Upper lobe of left lung (tissue), 4 donors: Measurements from ENCODE around the gene SAMD4A.

Experiments used
- CTCF ChIP-seq, 6 experiments: fragments of 450-650 bp in 4 of 6; fragments of 200-600 bp in 2 of 6; sonication (generic) in 2 of 6; IDR thresholded peaks; one replicate each; pipeline ENCODE4 v1.5.1; 2016 to 2019; ENCODE audit warnings: antibody characterized with exemption in 6 of 6
- EP300 ChIP-seq, 4 donors: sonication (generic); formaldehyde crosslinking; IDR thresholded peaks; one replicate each; pipeline ENCODE4 v1.5.1; 2017; ENCODE audit warnings: antibody characterized with exemption in 4 of 4, control low read depth in 2 of 4
- POLR2A ChIP-seq, 4 donors: fragments of 450-650 bp; IDR thresholded peaks; one replicate each; pipeline ENCODE4 v1.5.1; 2016 to 2017; ENCODE audit warnings: antibody characterized with exemption in 4 of 4, mild to moderate bottlenecking in 2 of 4

DNA sequence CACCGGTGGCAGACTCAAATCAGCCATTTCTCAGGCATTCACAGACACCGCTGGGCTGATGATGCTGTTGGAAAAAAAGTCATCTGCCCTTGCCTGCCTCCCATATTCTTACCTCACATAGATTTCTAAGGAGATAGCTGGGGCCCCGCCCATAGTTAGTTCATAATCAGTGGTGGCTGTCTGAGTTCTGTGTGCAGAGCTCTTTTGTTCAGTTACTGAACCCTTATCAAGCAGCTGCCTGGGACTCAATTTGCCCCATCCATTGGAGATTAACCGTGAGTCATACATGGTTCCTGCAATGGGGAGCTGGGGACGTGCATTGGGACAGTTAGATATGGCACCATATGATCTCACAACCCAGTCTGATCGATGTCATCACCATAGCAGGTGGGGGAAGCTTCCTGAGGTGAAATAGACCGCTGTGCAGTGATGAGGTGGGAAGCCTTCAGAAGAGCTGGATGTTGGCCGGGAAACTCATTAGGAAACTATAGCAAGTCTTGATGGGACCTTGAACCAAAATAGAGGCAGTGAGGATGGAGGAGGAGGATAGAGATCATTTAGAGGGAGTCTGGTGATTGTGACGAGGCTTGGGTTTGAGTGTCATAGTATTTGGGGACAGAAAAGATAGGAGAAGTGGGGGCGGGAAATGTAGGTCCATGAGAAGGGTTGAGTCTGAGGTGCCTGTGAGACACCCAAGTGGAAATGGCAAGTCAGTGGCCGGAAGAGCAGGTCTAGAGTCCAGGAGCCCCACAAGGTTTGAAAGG lies 187.9 kb downstream of the SAMD4A start:
- TF ChIP-seq CTCF (IDR thresholded peaks at IDR 0.05) = no peak
- no peak for TF ChIP-seq POLR2A (IDR thresholded peaks at IDR 0.05)
- no peak for TF ChIP-seq EP300 (IDR thresholded peaks at IDR 0.05)
